BLaER1 treated with 17β-estradiol and CSF1 and Interleukin-3, amounts not matched to agents 10 nM and 100 nM (cell line): ENCODE measurements around the gene NLRC5.

Experiments
- H3K27ac ChIP-seq, 11 experiments: shearing (Covaris generic); formaldehyde crosslinking; 2 replicates each; pipeline ENCODE4 v1.8.1; 2022
- H3K27me3 ChIP-seq, 11 experiments: shearing (Covaris generic); formaldehyde crosslinking; 2 replicates each; pipeline ENCODE4 v1.8.1; 2022
- H3K36me3 ChIP-seq, 11 experiments: shearing (Covaris generic); formaldehyde crosslinking; 2 replicates each; pipeline ENCODE4 v1.8.1; 2022
- H3K4me1 ChIP-seq, 10 experiments: shearing (Covaris generic); formaldehyde crosslinking; 2 replicates each; pipeline ENCODE4 v1.8.1; 2022
- H3K4me2 ChIP-seq, 11 experiments: shearing (Covaris generic); formaldehyde crosslinking; 2 replicates each; pipeline ENCODE4 v1.8.1; 2022
- H3K4me3 ChIP-seq, 10 experiments: shearing (Covaris generic); formaldehyde crosslinking; 2 replicates each; pipeline ENCODE4 v1.8.1; 2022
- H3K9ac ChIP-seq, 11 experiments: shearing (Covaris generic); formaldehyde crosslinking; 2 replicates each; pipeline ENCODE4 v1.8.1; 2022
- H3K9me3 ChIP-seq, 11 experiments: shearing (Covaris generic); formaldehyde crosslinking; replicated peaks in 1 of 11; 2 replicates each; pipeline ENCODE4 v1.8.1; 2022
- H4K20me1 ChIP-seq, 11 experiments: shearing (Covaris generic); formaldehyde crosslinking; 2 replicates each; pipeline ENCODE4 v1.8.1; 2022
- Cebpa-rat ChIP-seq, 11 experiments: shearing (Covaris generic); IDR thresholded peaks; 2 replicates each; pipeline ENCODE4 v1.8.1; 2022

The NLRC5 gene

DNA sequence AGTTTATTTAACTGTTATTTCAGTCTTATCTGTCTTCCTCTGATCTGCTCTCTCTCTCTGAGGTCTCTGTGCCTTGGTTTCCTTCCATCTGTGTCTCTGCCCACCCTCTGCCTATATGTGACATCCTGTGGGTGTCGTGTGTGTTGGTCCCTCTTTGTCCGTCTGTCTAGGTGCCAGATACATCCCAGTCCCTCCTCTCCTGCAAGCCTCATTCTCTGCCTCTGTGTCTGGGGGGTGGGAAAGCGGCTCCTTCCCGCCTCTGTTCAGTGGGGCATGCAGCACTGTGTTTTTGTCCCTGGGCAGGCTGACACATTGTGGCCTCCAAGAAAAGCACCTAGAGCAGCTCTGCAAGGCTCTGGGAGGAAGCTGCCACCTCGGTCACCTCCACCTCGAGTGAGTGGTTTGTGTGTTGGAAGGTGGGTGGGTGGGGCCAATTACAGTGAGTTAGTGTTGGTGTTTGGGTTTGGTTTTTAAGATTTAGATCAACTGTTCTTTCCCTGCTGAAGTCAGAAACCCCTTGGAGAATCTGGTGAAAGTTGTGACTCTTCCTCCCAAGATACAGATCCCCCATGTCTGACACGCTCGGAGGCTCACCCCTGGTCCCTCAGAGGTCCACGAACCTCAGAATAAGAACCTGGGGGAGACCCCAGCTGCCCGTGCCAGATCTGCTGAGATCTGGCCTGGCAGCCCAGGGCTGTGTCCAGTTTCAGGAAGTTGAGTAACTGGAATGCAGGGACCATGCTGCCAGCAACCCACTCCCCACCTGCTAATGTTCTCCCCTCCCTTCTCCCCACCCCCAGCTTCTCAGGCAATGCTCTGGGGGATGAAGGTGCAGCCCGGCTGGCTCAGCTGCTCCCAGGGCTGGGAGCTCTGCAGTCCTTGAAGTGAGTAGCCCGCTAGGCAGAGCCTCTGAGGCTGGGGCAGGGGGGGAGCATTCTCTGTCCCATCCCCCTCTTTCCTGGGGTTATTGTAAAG, 52.1 kb downstream of the NLRC5 start:
- Histone ChIP-seq H3K27me3 (no peaks in the 10 kb centered on the region), H3K4me3 (peak overlapping the region; percentile 6 to 88 (median 74); a peak in 19 of 20 replicates), H3K9ac (peak overlapping the region; percentile 64 to 99 (median 96)), H3K9me3 (no peaks in the 10 kb centered on the region), H3K4me2 (peak overlapping the region; percentile 89 to 99 (median 96)), H4K20me1 (peaks cover 0 to 21% (median 6%) of the 10 kb centered on the region in 11 experiments; a peak in 12 of 22 replicates), H3K27ac (peak overlapping the region; percentile 73 to 100 (median 99); a peak in 21 of 22 replicates), H3K36me3 (peaks cover 0 to 65% (median 34%) of the 10 kb centered on the region in 11 experiments; a peak in 17 of 22 replicates), H3K4me1 (peaks cover 76 to 100% (median 92%) of the 10 kb centered on the region in 10 experiments)
- TF ChIP-seq Cebpa-rat (IDR thresholded peaks at IDR 0.05): no peak

DNA sequence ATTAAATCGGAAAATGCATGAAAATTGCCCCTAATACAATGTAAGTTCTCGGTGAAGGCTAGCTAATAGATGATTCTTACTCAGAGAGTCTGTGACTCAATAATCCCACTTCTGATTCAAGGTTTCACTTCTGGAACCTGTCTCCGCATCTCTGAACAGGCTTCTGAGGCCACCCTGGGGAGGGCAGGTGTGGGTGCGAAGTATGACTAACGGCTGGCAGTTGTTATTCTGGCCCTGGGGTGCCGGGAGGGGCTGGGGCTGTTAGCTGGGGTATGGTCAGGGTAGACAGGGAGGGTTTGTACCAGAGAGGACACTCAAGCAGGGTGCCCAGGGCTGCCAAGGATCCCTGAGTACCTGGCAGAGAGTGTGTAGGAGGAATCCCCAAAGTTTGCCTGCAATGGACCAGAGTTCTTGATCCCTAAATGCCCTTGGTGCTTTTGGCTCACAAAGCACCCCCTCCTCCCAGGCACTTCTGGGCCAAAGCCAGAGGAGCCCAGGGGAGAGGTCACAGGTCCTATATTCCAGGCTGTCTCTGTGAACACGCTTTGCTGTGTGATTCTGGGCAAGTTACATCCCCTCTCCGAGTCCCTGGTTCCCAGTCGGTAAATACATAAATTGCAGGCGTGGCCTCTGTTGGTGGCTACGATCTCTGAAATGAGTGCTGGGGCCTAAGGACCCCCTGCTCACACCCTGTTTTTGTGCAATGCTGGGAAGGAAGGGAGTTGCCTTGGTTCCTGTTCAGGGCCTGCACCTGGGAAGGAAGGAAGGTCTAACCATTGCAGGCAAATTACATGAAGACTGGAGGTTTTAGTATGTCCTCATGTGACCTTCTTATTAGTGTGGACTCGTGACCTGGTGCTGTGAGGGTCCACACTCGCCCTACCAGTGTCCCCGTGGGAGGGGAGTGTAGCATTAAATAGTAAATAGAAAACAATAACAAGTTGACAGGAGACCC, 53.1 kb downstream of the NLRC5 start:
- Histone ChIP-seq H4K20me1 (peaks cover 0 to 30% (median 16%) of the 10 kb centered on the region in 11 experiments; a peak in 15 of 22 replicates), H3K27ac (peak overlapping the region; percentile 73 to 100 (median 99); a peak in 21 of 22 replicates), H3K9ac (peak overlapping the region; percentile 64 to 99 (median 96)), H3K27me3 (no peaks in the 10 kb centered on the region), H3K36me3 (peaks cover 3 to 75% (median 44%) of the 10 kb centered on the region in 11 experiments), H3K4me1 (peaks cover 76 to 100% (median 87%) of the 10 kb centered on the region in 10 experiments), H3K9me3 (no peaks in the 10 kb centered on the region), H3K4me2 (peak overlapping the region; percentile 89 to 99 (median 96)), H3K4me3 (peak overlapping the region in 9 of 10 experiments; percentile 43 to 88 (median 77); a peak in 19 of 20 replicates)
- peak in 4 of 11 experiments; percentile 70 to 94 (median 84); a peak in 8 of 22 replicates for TF ChIP-seq Cebpa-rat (IDR thresholded peaks at IDR 0.05)

DNA sequence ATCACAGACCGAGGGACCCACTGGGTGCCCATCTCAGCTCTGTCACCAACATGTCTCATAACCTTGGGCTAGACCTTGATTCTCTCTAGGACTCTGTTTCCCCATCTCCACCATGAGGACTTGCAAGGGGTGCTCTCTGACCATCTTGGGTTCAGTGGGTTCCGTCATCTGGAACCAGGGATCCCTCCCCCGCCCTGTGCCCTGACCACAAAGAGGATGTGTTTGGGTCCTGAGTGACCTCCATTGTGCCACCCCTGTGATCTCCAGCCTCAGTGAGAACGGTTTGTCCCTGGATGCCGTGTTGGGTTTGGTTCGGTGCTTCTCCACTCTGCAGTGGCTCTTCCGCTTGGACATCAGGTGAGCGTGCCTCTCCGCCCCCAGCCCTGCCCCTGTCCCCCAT, 53.9 kb downstream of the NLRC5 start:
- Histone ChIP-seq H3K36me3 (peaks cover 10 to 83% (median 52%) of the 10 kb centered on the region in 11 experiments), H3K9me3 (no peaks in the 10 kb centered on the region), H3K27me3 (no peaks in the 10 kb centered on the region), H3K4me2 (peak overlapping the region; percentile 89 to 99 (median 96)), H3K27ac (peak overlapping the region in 10 of 11 experiments; percentile 88 to 100 (median 99); a peak in 20 of 22 replicates), H3K9ac (peak overlapping the region in 10 of 11 experiments; percentile 77 to 99 (median 96); a peak in 19 of 22 replicates), H3K4me3 (peak overlapping the region in 9 of 10 experiments; percentile 43 to 88 (median 77); a peak in 15 of 20 replicates), H3K4me1 (peaks cover 76 to 100% (median 80%) of the 10 kb centered on the region in 10 experiments), H4K20me1 (peaks cover 0 to 38% (median 23%) of the 10 kb centered on the region in 11 experiments; a peak in 15 of 22 replicates)
- TF ChIP-seq Cebpa-rat (IDR thresholded peaks at IDR 0.05): no peak

DNA sequence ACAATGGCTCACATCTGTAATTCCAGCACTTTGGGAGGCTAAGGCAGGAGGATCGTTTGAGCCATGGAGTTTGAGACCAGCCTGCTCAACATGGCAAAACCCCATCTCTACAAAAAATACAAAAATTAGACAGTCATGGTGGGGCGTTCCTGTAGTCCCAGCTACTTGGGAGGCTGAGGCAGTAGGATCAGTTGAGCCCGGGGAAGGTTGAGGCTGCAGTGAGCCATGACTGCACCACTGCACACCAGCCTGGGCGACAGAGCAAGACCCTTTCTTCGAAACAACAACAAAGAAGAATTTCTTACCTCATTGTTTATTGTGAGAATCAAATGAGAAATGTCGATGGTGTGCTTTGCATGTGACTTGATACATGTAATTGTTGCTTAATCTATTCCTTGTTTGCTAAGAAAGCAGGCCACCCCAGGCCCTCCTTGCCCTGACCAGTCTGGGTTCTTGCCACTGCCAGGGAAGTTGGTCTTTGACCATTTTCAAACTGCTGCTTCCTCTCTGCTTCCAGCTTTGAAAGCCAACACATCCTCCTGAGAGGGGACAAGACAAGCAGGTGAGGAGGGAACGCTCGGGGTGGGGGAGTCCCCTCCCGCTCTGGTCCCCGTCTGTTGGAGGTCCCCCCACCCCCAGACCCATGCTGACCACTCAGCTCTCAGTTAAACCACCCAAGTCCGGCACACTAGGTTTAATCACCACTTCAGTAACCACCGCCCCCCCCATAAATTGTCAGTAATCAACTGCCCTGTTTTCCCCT, 55.8 kb downstream of the NLRC5 start:
- TF ChIP-seq Cebpa-rat (IDR thresholded peaks at IDR 0.05): peak in 1 of 11 experiments; percentile 41; a peak in 1 of 22 replicates
- Histone ChIP-seq H3K4me2 (peak overlapping the region; percentile 89 to 99 (median 96)), H3K4me1 (peaks cover 62 to 91% (median 66%) of the 10 kb centered on the region in 10 experiments), H3K27ac (peak overlapping the region; percentile 61 to 100 (median 99); a peak in 21 of 22 replicates), H3K4me3 (peak overlapping the region in 9 of 10 experiments; percentile 31 to 88 (median 77); a peak in 17 of 20 replicates), H3K9me3 (no peaks in the 10 kb centered on the region), H3K27me3 (no peaks in the 10 kb centered on the region), H4K20me1 (peaks cover 0 to 57% (median 41%) of the 10 kb centered on the region in 11 experiments; a peak in 16 of 22 replicates), H3K36me3 (peaks cover 24 to 100% (median 70%) of the 10 kb centered on the region in 11 experiments), H3K9ac (peak overlapping the region; percentile 64 to 99 (median 96); a peak in 21 of 22 replicates)

DNA sequence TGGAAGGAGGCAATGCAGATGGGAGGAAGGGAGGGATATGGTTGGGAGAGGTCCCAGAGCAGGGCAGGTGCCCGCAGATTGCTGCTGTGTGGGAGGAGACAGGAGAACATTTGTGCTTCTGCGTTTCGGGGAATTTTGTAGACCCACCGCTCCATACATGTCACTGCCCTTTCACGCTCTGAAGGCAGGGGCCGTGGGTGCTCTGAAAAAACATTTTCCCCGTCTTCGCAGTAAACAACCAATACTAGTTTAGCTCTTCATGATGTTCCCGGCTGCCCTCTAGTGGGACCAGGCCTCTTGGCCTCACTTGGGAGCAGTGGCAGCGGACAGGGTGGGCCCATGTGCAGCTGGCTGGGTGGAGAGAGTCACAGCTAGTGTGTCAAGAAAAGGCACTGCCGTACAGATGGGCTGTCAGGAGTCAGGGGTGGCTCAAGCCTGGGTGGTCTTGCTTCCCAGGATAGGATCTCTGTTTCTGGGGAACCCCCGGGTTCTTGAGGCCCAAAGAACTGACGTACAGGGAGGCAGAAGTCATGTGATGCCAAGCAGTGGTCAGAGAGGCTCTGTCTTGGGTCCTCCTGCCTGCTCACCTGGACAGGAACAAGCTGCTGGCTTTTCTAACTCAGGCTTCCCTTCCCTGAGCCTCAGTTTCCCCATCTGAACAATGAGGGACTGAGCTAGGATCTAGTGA, 56.5 kb downstream of the NLRC5 start:
- peak overlapping the region in 9 of 10 experiments; percentile 31 to 88 (median 77); a peak in 17 of 20 replicates for H3K4me3 ChIP-seq
- H3K27me3 ChIP-seq: no peaks in the 10 kb centered on the region
- H3K9me3 ChIP-seq: no peaks in the 10 kb centered on the region
- peak overlapping the region; percentile 64 to 99 (median 96); a peak in 21 of 22 replicates for H3K9ac ChIP-seq
- peaks cover 0 to 64% (median 48%) of the 10 kb centered on the region in 11 experiments; a peak in 16 of 22 replicates for H4K20me1 ChIP-seq
- H3K36me3 ChIP-seq: peaks cover 24 to 100% (median 78%) of the 10 kb centered on the region in 11 experiments
- TF ChIP-seq Cebpa-rat (IDR thresholded peaks at IDR 0.05): no peak
- H3K4me2 ChIP-seq: peak overlapping the region; percentile 89 to 99 (median 96)
- H3K27ac ChIP-seq: peak overlapping the region; percentile 61 to 100 (median 99); a peak in 21 of 22 replicates
- peaks cover 55 to 87% (median 60%) of the 10 kb centered on the region in 10 experiments for H3K4me1 ChIP-seq

DNA sequence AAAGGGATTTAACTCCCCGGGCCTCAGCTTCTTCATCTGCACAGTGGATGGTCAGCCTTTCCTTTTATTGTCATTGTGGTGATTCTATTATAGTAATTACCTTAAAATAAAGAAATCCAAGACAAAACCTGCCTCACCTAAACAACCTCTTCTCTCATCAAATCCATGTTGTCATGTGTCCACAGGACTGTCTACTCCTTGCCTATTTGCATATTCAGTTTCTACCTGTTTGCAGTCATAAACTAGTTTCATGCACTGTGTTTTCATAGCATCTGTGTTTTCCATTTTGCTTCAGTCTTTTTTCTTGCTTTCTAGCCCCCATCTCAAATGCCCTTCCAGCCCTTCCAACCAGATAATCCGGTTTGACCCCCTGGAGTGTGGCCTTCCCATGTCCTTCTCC, 58.7 kb downstream of the NLRC5 start:
- H3K27ac ChIP-seq: peak overlapping the region in 2 of 11 experiments; percentile 99 to 100; a peak in 3 of 22 replicates
- H3K9ac ChIP-seq: peak overlapping the region in 3 of 11 experiments; percentile 64 to 92 (median 83); a peak in 3 of 22 replicates
- TF ChIP-seq Cebpa-rat (IDR thresholded peaks at IDR 0.05): no peak
- peaks cover 0 to 87% (median 64%) of the 10 kb centered on the region in 11 experiments; a peak in 16 of 22 replicates for H4K20me1 ChIP-seq
- H3K9me3 ChIP-seq: no peaks in the 10 kb centered on the region
- no peak overlapping the region for H3K4me3 ChIP-seq
- H3K4me2 ChIP-seq: peak overlapping the region in 5 of 11 experiments; percentile 96 to 99 (median 97); a peak in 5 of 22 replicates
- peaks cover 29 to 100% (median 99%) of the 10 kb centered on the region in 11 experiments for H3K36me3 ChIP-seq
- H3K27me3 ChIP-seq: no peaks in the 10 kb centered on the region
- peaks cover 33 to 64% (median 45%) of the 10 kb centered on the region in 10 experiments for H3K4me1 ChIP-seq
